ENCODE measurements around the gene HMGB1.

Gene HMGB1

DNA sequence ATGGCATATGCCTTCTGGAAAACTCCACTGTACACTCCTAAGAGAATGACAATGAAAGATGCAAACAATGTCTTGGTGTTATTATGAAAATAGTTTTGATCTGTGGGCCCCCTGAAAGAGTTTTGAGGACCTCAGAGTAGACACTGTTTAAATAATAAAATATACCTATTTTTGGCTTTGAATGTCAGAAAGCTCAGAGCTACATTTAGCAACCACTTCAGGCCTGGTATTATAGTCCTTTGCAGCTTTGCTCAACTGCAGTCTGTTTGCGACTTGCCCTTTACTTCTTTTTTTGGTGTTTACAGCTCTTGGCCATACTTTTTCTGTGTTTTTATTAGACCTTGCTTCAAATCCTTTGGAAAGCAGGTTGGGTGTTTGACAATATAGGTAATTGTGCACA is 49.3 kb downstream of the HMGB1 start:
- TF ChIP-seq SIN3A (IDR thresholded peaks at IDR 0.05; ENCODE audit: borderline replicate concordance, insufficient read depth, low read length) (no peak), POLR2AphosphoS5 (IDR thresholded peaks at IDR 0.05; ENCODE audit: low read depth, low read length) (no peak), FOXP2 (optimal IDR thresholded peaks at IDR 0.05; ENCODE audit: borderline replicate concordance, extremely low read depth, extremely low read length, insufficient read depth) (no peak), TAF1 (IDR thresholded peaks at IDR 0.05; ENCODE audit: borderline replicate concordance, insufficient read depth, low read length) (no peak)
- TF ChIP-seq, protein P1, sequence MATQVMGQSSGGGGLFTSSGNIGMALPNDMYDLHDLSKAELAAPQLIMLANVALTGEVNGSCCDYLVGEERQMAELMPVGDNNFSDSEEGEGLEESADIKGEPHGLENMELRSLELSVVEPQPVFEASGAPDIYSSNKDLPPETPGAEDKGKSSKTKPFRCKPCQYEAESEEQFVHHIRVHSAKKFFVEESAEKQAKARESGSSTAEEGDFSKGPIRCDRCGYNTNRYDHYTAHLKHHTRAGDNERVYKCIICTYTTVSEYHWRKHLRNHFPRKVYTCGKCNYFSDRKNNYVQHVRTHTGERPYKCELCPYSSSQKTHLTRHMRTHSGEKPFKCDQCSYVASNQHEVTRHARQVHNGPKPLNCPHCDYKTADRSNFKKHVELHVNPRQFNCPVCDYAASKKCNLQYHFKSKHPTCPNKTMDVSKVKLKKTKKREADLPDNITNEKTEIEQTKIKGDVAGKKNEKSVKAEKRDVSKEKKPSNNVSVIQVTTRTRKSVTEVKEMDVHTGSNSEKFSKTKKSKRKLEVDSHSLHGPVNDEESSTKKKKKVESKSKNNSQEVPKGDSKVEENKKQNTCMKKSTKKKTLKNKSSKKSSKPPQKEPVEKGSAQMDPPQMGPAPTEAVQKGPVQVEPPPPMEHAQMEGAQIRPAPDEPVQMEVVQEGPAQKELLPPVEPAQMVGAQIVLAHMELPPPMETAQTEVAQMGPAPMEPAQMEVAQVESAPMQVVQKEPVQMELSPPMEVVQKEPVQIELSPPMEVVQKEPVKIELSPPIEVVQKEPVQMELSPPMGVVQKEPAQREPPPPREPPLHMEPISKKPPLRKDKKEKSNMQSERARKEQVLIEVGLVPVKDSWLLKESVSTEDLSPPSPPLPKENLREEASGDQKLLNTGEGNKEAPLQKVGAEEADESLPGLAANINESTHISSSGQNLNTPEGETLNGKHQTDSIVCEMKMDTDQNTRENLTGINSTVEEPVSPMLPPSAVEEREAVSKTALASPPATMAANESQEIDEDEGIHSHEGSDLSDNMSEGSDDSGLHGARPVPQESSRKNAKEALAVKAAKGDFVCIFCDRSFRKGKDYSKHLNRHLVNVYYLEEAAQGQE (IDR thresholded peaks at IDR 0.05; ENCODE audit: insufficient read depth in 1 of 2, low read depth in 2 of 2, low read length in 2 of 2), result no peak

DNA sequence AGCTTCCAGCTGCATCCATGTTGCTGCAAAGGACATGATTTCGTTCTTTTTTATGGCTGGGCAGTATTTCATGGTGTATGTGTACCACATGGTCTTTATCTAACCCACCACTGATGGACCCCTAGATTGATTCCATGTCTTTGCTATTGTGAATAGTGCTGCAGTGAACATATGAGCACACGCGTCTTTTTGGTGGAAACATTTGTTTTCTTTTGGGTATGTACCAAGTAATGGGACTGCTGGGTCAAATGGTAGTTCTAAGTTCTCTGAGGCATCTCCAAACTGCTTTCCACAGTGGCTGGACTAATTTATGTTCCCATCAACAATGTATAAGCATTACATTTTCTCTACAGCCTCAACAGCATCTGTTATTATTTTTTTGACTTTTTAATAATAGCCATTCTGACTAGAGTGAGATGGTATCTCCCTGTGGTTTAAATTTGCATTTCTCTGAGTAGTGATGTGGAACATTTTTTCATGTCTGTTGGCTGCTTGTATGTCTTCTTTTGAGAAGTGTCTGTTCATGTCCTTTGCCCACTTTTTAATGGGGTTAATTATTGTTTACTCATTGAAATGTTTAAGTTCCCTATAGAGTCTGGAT is 50.2 kb downstream of the HMGB1 start:
- TF ChIP-seq POLR2AphosphoS5 (IDR thresholded peaks at IDR 0.05; ENCODE audit: low read depth, low read length), result no peak
- no peak for TF ChIP-seq SIN3A (IDR thresholded peaks at IDR 0.05; ENCODE audit: borderline replicate concordance, insufficient read depth, low read length)
- no peak for TF ChIP-seq FOXP2 (optimal IDR thresholded peaks at IDR 0.05; ENCODE audit: borderline replicate concordance, extremely low read depth, extremely low read length, insufficient read depth)
- no peak for TF ChIP-seq TAF1 (IDR thresholded peaks at IDR 0.05; ENCODE audit: borderline replicate concordance, insufficient read depth, low read length)
- TF ChIP-seq, protein P1 (IDR thresholded peaks at IDR 0.05; ENCODE audit: insufficient read depth in 1 of 2, low read depth in 2 of 2, low read length in 2 of 2), result no peak

DNA sequence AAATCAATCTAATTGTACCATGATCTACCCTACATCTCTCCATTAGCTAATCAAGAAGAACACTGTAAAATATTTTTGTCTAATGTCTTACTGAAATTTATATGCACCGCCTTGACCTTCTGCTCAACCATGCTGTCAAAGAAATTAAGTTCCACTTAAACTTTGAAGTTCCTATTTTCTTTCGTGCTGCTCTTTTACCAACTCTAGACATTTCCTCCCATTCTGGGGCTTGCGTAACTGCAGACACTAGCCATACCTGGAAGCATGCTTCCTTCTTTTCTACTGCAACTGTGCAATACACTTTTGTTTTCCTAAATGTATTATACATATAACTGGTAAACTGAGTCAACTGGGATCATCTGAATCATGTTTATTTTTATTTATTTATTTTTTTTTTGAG is 51.9 kb downstream of the HMGB1 start:
- TF ChIP-seq FOXP2 (optimal IDR thresholded peaks at IDR 0.05; ENCODE audit: borderline replicate concordance, extremely low read depth, extremely low read length, insufficient read depth), result no peak
- TF ChIP-seq SIN3A (IDR thresholded peaks at IDR 0.05; ENCODE audit: borderline replicate concordance, insufficient read depth, low read length), result no peak
- TF ChIP-seq POLR2AphosphoS5 (IDR thresholded peaks at IDR 0.05; ENCODE audit: low read depth, low read length), result no peak
- TF ChIP-seq, protein P1 (IDR thresholded peaks at IDR 0.05; ENCODE audit: insufficient read depth in 1 of 2, low read depth in 2 of 2, low read length in 2 of 2), result no peak
- no peak for TF ChIP-seq TAF1 (IDR thresholded peaks at IDR 0.05; ENCODE audit: borderline replicate concordance, insufficient read depth, low read length)

DNA sequence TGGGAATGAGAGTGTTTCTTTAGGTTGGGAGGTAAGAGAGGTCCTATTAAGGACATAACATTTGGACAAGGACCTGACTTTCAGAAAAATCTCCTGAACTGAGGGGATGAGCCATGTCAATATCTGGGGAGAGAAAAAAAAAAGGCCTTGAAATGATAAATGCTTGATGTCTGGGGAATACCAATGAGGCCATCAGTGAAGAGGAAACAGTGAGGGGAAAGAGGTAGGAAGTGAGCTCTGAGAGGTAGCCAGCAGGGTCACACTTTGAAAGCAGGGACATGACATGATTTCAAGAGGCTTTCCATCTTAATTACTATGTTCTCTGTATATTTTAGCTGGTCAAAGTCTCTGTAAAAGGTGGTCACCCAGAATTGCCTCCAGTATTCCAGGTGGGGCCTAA is 53.4 kb downstream of the HMGB1 start:
- TF ChIP-seq TAF1 (IDR thresholded peaks at IDR 0.05; ENCODE audit: borderline replicate concordance, insufficient read depth, low read length), result no peak
- TF ChIP-seq, protein P1 (IDR thresholded peaks at IDR 0.05; ENCODE audit: insufficient read depth in 1 of 2, low read depth in 2 of 2, low read length in 2 of 2), result no peak
- no peak for TF ChIP-seq POLR2AphosphoS5 (IDR thresholded peaks at IDR 0.05; ENCODE audit: low read depth, low read length)
- TF ChIP-seq FOXP2 (optimal IDR thresholded peaks at IDR 0.05; ENCODE audit: borderline replicate concordance, extremely low read depth, extremely low read length, insufficient read depth), result no peak
- no peak for TF ChIP-seq SIN3A (IDR thresholded peaks at IDR 0.05; ENCODE audit: borderline replicate concordance, insufficient read depth, low read length)

All from PFSK-1 (cell line).